Natural killer cell (primary cell): ENCODE measurements around the gene LIN54. TPM values are rescaled to one million over a fixed set of nuclear protein-coding genes. Genes with fewer than 3 reads are reported as not detected.
A peak's percentile ranks its signal among the peaks of the same experiment; 100 is the strongest.
"Not testable (repeated sequence)": the region's sequence is repeated elsewhere in the genome, so short reads cannot be mapped to it uniquely, and the experiment has no call there.

ENCODE experiments used
- ATAC-seq, 3 donors: fragments of 150-1000 bp in 2 of 3; fragments of 200-7000 bp in 1 of 3; cut with Tn5 transposase; 1 replicate in 1 of 3; 2 replicates in 2 of 3; pipeline ENCODE4 v1.10.0; 2021; ENCODE audit warnings: mild to moderate bottlenecking in 2 of 3, moderate library complexity in 2 of 3
- DNase-seq, 2 donors: peaks; one replicate each; pipeline versions ENCODE4 v3.0.0 to v3.0.0-alpha.2; 2013 to 2021; ENCODE audit warnings: mixed read lengths in 1 of 2
- H3K27ac ChIP-seq: one replicate; pipeline ENCODE4 v1.5.1; 2013; ENCODE audit warnings: mild to moderate bottlenecking, low read length
- H3K27me3 ChIP-seq: one replicate; pipeline ENCODE4 v1.6.1; 2013; ENCODE audit warnings: low read length; ENCODE audit not compliant: control insufficient read depth, insufficient read depth
- H3K36me3 ChIP-seq: one replicate; pipeline ENCODE4 v1.6.1; 2013; ENCODE audit warnings: low read length; ENCODE audit not compliant: control insufficient read depth, insufficient read depth
- H3K4me1 ChIP-seq: one replicate; pipeline ENCODE4 v1.6.1; 2013; ENCODE audit warnings: low read length; ENCODE audit not compliant: control insufficient read depth, insufficient read depth
- H3K4me3 ChIP-seq: one replicate; pipeline ENCODE4 v1.5.1; 2013; ENCODE audit warnings: low read length
- H3K9me3 ChIP-seq: one replicate; pipeline ENCODE4 v1.6.1; 2013; ENCODE audit warnings: low read length; ENCODE audit not compliant: control insufficient read depth, insufficient read depth
- H3K27ac Mint-ChIP-seq, 2 donors: one replicate each; pipeline ENCODE4 v1.8.0; 2022; ENCODE audit warnings: mild to moderate bottlenecking in 2 of 2, mixed read lengths in 2 of 2, moderate library complexity in 1 of 2
- H3K27me3 Mint-ChIP-seq, 2 donors: one replicate each; pipeline ENCODE4 v1.8.0; 2022; ENCODE audit warnings: low read depth in 2 of 2, mixed read lengths in 2 of 2
- H3K36me3 Mint-ChIP-seq: one replicate; pipeline ENCODE4 v1.8.0; 2022; ENCODE audit warnings: mixed read lengths
- H3K4me1 Mint-ChIP-seq, 2 donors: one replicate each; pipeline ENCODE4 v1.8.0; 2022; ENCODE audit warnings: mixed read lengths in 2 of 2
- H3K4me3 Mint-ChIP-seq: one replicate; pipeline ENCODE4 v1.8.0; 2022; ENCODE audit warnings: mild to moderate bottlenecking, moderate library complexity, mixed read lengths
- H3K9me3 Mint-ChIP-seq, 2 donors: one replicate each; pipeline ENCODE4 v1.8.0; 2022; ENCODE audit warnings: mixed read lengths in 2 of 2
- WGBS: methylation state at CpG from one replicate; pipeline ENCODE4 v1.1.7; 2013; ENCODE audit warnings: missing lambda C conversion rate; ENCODE audit not compliant: insufficient coverage; 5-methylcytosine and 5-hydroxymethylcytosine counted together
- intact Hi-C: fragments of 100-400 bp; cut with micrococcal nuclease; formaldehyde crosslinking; loops from one replicate; pipeline ENCODE4 v1.14.2; 2022
- total RNA-seq, 4 donors: library from RNA; stranded (reverse); fragments of 120-200 nt in 1 of 4; gene quantifications; one replicate each; pipeline versions ENCODE4 v1.2.3 to v1.2.4, GENCODE V29; 2013 to 2022
- TF ChIP-seq, protein P1 (sequence below): fragments of 200-600 bp; IDR thresholded peaks from one replicate; pipeline ENCODE4 v1.8.0; 2022; ENCODE audit warnings: antibody characterized with exemption

Gene LIN54
- total RNA-seq = 10 to 100 TPM; 16.6 to 20.1 (median 19.3) TPM
- total RNA-seq (2013) = 27.9 TPM

DNA sequence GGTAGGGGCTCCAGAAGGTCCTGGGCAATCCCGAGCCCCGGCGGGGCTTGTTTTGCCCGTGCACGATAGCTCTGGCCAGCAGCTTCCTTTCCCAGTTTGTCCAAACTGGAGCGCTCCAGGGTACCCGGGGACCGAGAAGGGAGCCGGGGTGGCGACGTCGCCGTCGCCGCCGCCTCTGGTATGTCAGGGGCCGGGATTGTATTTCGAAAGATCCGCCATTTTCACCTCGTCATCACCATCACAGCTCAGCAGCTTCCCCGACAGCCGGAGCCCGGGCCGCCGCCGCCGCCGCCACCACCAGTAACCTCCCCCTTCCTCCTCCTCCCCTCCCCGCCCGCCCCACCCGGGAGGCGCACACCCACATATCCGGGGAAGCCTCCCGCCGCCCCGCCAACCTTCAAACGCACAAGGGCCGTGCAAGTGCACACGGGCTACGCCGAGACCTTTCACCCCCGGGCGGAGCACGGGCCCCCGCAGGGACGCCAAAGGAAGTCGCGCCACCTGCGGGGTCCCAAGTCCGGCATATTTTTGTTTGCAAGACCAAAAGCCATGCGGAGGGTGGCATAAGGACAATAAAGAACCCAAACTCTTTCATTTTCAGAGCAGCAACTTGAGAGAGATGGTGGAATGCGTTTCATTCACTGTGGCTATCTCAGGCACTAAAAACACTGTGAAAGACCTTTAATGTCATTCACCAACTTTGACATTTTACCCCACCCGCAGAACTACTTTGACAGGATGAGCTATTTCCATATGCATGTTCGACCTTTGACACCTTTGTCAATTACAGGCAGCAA, at the start of gene LIN54:
TSS of gene LIN54 (minus strand) at position 302 of the 797 bp plus-strand sequence. CDS start 25,979 bp downstream, outside the sequence.
- Mint-ChIP-seq H3K4me3 (peak within 1 kb of the TSS; percentile 99), H3K9me3 (no peaks in the 10 kb centered on the region), H3K27ac (peak within 1 kb of the TSS; percentile 98 to 100), H3K36me3 (no peaks in the 10 kb centered on the region), H3K4me1 (peaks cover 63 to 71% of the 10 kb centered on the region in 2 donors), H3K27me3 (no peaks in the 10 kb centered on the region)
- under 1% methylated on average over 50 of the region's 54 CpGs for WGBS
- H3K9me3 ChIP-seq = no peaks in the 10 kb centered on the region
- peaks cover 30% of the 10 kb centered on the region for H3K4me1 ChIP-seq
- peak; percentile 75 to 88 for DNase-seq
- no peaks in the 10 kb centered on the region for H3K36me3 ChIP-seq
- H3K27ac ChIP-seq = peak within 1 kb of the TSS; percentile 95
- no peaks in the 10 kb centered on the region for H3K27me3 ChIP-seq
- H3K4me3 ChIP-seq = peak within 1 kb of the TSS; percentile 91
- TF ChIP-seq, protein P1, sequence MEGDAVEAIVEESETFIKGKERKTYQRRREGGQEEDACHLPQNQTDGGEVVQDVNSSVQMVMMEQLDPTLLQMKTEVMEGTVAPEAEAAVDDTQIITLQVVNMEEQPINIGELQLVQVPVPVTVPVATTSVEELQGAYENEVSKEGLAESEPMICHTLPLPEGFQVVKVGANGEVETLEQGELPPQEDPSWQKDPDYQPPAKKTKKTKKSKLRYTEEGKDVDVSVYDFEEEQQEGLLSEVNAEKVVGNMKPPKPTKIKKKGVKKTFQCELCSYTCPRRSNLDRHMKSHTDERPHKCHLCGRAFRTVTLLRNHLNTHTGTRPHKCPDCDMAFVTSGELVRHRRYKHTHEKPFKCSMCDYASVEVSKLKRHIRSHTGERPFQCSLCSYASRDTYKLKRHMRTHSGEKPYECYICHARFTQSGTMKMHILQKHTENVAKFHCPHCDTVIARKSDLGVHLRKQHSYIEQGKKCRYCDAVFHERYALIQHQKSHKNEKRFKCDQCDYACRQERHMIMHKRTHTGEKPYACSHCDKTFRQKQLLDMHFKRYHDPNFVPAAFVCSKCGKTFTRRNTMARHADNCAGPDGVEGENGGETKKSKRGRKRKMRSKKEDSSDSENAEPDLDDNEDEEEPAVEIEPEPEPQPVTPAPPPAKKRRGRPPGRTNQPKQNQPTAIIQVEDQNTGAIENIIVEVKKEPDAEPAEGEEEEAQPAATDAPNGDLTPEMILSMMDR = no peak
- intact Hi-C loops = loop anchor here (1.0 to 5.0 kb wide), 6 partner anchors 21 to 583 kb away; partner anchors contain the start of genes HELQ, MRPS18C, PLAC8 and SCD5
- ATAC-seq = peak; percentile 49 to 75 (median 64)

DNA sequence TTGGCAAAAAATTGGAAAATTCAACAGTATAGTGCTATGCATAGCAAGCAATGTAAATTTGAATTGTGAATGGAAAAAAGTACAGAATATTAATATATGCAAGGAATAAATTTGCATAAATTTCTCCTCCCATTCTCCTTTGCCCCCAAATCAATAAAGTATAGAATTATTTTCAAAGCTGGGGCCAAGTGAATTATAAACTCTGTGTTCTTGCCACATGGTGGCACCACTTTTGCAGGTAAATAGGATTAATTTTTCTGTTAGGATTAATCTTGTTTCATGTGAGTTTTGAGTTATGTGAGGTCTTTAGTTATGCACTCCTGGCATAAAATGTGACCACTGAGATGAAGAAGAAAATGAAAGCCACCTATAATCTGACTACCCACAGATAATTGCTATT, 44.3 kb upstream of the LIN54 start:
- Histone ChIP-seq H3K4me3 (no peak overlapping the region), H3K4me1 (no peaks in the 10 kb centered on the region), H3K27me3 (no peaks in the 10 kb centered on the region), H3K36me3 (peaks cover 29% of the 10 kb centered on the region), H3K9me3 (no peaks in the 10 kb centered on the region), H3K27ac (no peak overlapping the region)
- intact Hi-C loops = loop anchor here (1.0 kb wide), 1 partner anchor 205 kb away; no protein-coding TSS in a partner anchor
- Mint-ChIP-seq H3K4me1 (no peaks in the 10 kb centered on the region), H3K36me3 (peaks cover 6% of the 10 kb centered on the region), H3K4me3 (no peak overlapping the region), H3K27ac (no peak overlapping the region), H3K27me3 (no peaks in the 10 kb centered on the region), H3K9me3 (no peaks in the 10 kb centered on the region)
- TF ChIP-seq, protein P1 = peak; percentile 52
- DNase-seq (peak in 1 of 2 donors; percentile 58), ATAC-seq (peak in 1 of 3 donors; percentile 46)

DNA sequence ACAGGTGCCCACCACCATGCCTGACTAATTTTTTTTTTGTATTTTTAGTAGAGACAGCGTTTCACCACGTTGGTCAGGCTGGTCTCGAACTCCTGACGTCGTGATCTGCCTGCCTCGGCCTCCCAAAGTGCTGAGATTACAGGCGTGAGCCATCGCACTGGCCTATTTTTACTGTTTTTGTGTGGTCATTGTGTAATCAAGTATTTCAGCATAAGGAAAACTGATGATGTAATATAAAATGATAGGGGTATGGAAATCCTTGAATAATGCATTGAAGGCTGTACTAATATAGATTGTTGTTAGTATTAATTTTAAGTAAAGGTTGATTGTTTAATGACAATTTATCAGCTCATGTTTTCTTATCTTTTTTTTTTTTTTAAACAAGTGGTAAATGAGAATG, 38.2 kb upstream of the LIN54 start:
- H3K36me3 Mint-ChIP-seq, ATAC-seq, H3K9me3 Mint-ChIP-seq, H3K9me3 ChIP-seq, H3K4me1 ChIP-seq, DNase-seq, H3K4me1 Mint-ChIP-seq, H3K4me3 ChIP-seq, H3K27ac ChIP-seq, H3K4me3 Mint-ChIP-seq, H3K27me3 ChIP-seq, H3K27me3 Mint-ChIP-seq, intact Hi-C loops, H3K27ac Mint-ChIP-seq: not testable (repeated sequence)
- H3K36me3 ChIP-seq = peaks cover 35% of the 10 kb centered on the region
- 96% methylated on average over 8 of the region's 8 CpGs for WGBS

DNA sequence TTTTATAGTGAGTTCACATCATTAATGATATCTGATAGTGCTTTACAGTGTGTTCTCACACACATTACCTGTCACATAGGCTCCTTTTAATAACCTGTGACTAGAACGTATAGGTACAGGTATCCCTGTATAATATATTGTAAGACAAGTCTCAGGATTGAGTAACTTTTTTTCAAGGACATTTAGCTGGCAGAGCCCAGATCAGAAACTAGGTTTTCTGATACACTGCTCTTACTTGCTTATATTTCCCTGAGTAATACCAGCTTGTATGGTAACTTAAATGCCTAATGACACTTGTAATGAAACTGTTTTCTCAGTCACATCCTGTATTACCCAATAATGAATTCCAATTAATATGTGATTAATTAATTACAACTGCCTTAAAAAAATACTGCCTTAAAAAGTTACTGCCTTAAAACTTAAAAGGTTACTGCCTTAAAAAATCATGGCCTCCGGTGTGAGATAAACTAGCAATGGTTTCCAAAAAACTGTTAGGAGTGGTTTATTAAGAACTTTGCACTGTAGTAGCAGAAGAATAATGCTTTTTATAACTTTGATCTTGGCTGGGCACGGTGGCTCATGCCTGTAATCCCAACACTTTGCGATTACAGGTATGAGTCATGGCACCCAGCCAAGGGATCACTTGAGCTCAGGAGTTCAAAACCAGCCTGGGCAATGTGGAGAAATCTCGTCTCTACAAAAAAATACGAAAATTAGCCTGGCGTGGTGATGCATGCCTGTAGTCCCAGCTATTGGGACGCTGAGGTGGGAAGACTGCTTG, 36.3 kb upstream of the LIN54 start:
- no peak overlapping the region for H3K27ac Mint-ChIP-seq
- Histone ChIP-seq H3K9me3 (no peaks in the 10 kb centered on the region), H3K36me3 (peaks cover 34% of the 10 kb centered on the region), H3K4me1 (peaks cover 4% of the 10 kb centered on the region), H3K27ac (no peak overlapping the region), H3K27me3 (no peaks in the 10 kb centered on the region), H3K4me3 (no peak overlapping the region)
- ATAC-seq = no peak
- intact Hi-C loops = no loop called here
- WGBS = 97% methylated on average over 8 of the region's 8 CpGs
- peaks cover 0 to 5% of the 10 kb centered on the region in 2 donors for H3K4me1 Mint-ChIP-seq
- DNase-seq = no peak
- H3K27me3 Mint-ChIP-seq = no peaks in the 10 kb centered on the region
- no peak overlapping the region for H3K4me3 Mint-ChIP-seq
- H3K9me3 Mint-ChIP-seq = no peaks in the 10 kb centered on the region
- TF ChIP-seq, protein P1 = no peak
- H3K36me3 Mint-ChIP-seq = peaks cover 6% of the 10 kb centered on the region
